GM21360 (cell line): Measurements from ENCODE around the gene LGALS9C.
"Not testable (repeated sequence)": the region's sequence is repeated elsewhere in the genome, so short reads cannot be mapped to it uniquely, and the experiment has no call there.

Experiments
- ATAC-seq: cut with Tn5 transposase; IDR thresholded peaks from one replicate; pipeline ENCODE4 v1.9.1; 2021; ENCODE audit warnings: mild to moderate bottlenecking, moderate library complexity; ENCODE audit not compliant: unreplicated experiment

Gene LGALS9C

GRCh38 chr17:18476508-18477308 is at the start of gene LGALS9C:
LGALS9C (plus strand) TSS chr17:18476789; CDS start chr17:18476855, 66 bp downstream.
- ATAC-seq: peak; percentile 70

GRCh38 chr17:18432206-18432605 is 44.4 kb upstream of the LGALS9C start:
- not testable (repeated sequence) for ATAC-seq

GRCh38 chr17:18439465-18439870 is 37.1 kb upstream of the LGALS9C start:
- not testable (repeated sequence) for ATAC-seq

- not testable (repeated sequence) for ATAC-seq
Observed at GRCh38 chr17:18442093-18442492, 34.5 kb upstream of the LGALS9C start.

- ATAC-seq: not testable (repeated sequence)
Observed at GRCh38 chr17:18442532-18442931, 34.1 kb upstream of the LGALS9C start.

GRCh38 chr17:18447476-18448205 is 28.9 kb upstream of the LGALS9C start:
- not testable (repeated sequence) for ATAC-seq

- ATAC-seq: not testable (repeated sequence)
Observed at GRCh38 chr17:18448311-18448710, 28.3 kb upstream of the LGALS9C start.

- not testable (repeated sequence) for ATAC-seq
Observed at GRCh38 chr17:18449833-18450232, 26.8 kb upstream of the LGALS9C start.

GRCh38 chr17:18450998-18451397 is 25.6 kb upstream of the LGALS9C start:
- ATAC-seq: not testable (repeated sequence)

GRCh38 chr17:18451969-18452368 is 24.6 kb upstream of the LGALS9C start:
- not testable (repeated sequence) for ATAC-seq

- ATAC-seq: not testable (repeated sequence)
Observed at GRCh38 chr17:18459035-18459434, 17.6 kb upstream of the LGALS9C start.

GRCh38 chr17:18463831-18464502 is 12.6 kb upstream of the LGALS9C start:
- not testable (repeated sequence) for ATAC-seq

GRCh38 chr17:18466250-18466983 is 10.2 kb upstream of the LGALS9C start:
- not testable (repeated sequence) for ATAC-seq

GRCh38 chr17:18467001-18467400 is 9.6 kb upstream of the LGALS9C start:
- not testable (repeated sequence) for ATAC-seq

GRCh38 chr17:18468472-18469171 is 8.0 kb upstream of the LGALS9C start:
- not testable (repeated sequence) for ATAC-seq

GRCh38 chr17:18469837-18470236 is 6.8 kb upstream of the LGALS9C start:
- not testable (repeated sequence) for ATAC-seq

GRCh38 chr17:18470345-18470930 is 6.2 kb upstream of the LGALS9C start:
- ATAC-seq: not testable (repeated sequence)

- not testable (repeated sequence) for ATAC-seq
Observed at GRCh38 chr17:18473967-18474366, 2.6 kb upstream of the LGALS9C start.

- ATAC-seq: not testable (repeated sequence)
Observed at GRCh38 chr17:18474754-18475153, 1.8 kb upstream of the LGALS9C start.
